Prostate gland (tissue), 1 donor: ENCODE data around the gene ERICH6B.
"Not testable (repeated sequence)": the region's sequence is repeated elsewhere in the genome, so short reads cannot be mapped to it uniquely, and the experiment has no call there.

Experiments used
- POLR2A ChIP-seq: fragments of 450-650 bp; IDR thresholded peaks from one replicate; pipeline ENCODE4 v1.6.1; 2016; ENCODE audit warnings: antibody characterized with exemption, mild to moderate bottlenecking
- POLR2AphosphoS5 ChIP-seq: sonication (generic); formaldehyde crosslinking; IDR thresholded peaks from one replicate; pipeline ENCODE4 v1.6.1; 2017; ENCODE audit warnings: antibody characterized with exemption

DNA sequence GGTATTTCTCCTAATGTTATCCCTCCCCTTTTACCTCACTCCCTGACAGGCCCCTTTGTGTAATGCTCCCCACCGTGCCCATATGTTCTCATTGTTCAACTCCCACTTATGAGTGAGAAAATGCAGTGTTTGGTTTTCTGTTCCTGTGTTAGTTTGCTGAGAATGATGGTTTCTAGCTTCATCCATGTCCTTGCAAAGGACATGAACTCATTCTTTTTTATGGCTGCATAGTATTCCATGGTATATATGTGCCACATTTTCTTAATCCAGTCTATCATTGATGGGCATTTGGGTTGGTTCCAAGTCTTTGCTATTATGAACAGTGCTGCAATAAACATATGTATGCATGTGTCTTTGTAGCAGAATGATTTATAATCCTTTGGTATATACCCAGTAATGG is 19.8 kb upstream of the ERICH6B start:
- not testable (repeated sequence) for TF ChIP-seq POLR2AphosphoS5, POLR2A
